ENCODE measurements around the gene DCTN3. TPM values are rescaled to one million over a fixed set of nuclear protein-coding genes. Genes with fewer than 3 reads are reported as not detected.

The DCTN3 gene
- total and polyA plus RNA-seq, 2 experiments from 2014 or later: 130 to 148 TPM

- H3K27ac ChIP-seq: no peak overlapping the region
- no peaks in the 10 kb centered on the region for H3F3A ChIP-seq (ENCODE audit: insufficient read depth)
- H3K4me3 ChIP-seq: peak overlapping the region; percentile 56; the same call in 1 of the 2 replicates
- H3K4me1 ChIP-seq (ENCODE audit: insufficient read depth): no peaks in the 10 kb centered on the region
- H3K9me2 ChIP-seq (ENCODE audit: insufficient read depth): no peaks in the 10 kb centered on the region
- H4K20me1 ChIP-seq (ENCODE audit: insufficient read depth): no peaks in the 10 kb centered on the region
- peak; percentile 77 for DNase-seq
- 40 to 61% methylated on average over 17 to 28 of the region's 28 CpGs for WGBS, 2 experiments (ENCODE audit: low coverage in 1 of 2, low lambda C conversion rate in 2 of 2, missing lambda C conversion rate in 2 of 2)
- H3K36me3 ChIP-seq (ENCODE audit: low read depth): no peaks in the 10 kb centered on the region
- peak; percentile 54 for TF ChIP-seq EZH2 (IDR thresholded peaks at IDR 0.05; ENCODE audit: insufficient read depth, poor library complexity, severe bottlenecking)
- TF ChIP-seq EZH2phosphoT487 (IDR thresholded peaks at IDR 0.05; ENCODE audit: insufficient read depth, low read depth): no peak
- H2AFZ ChIP-seq: no peak overlapping the region
- H3K9ac ChIP-seq: no peak overlapping the region
- in situ Hi-C loops (cut with MboI): no loop called here
- H3K27me3 ChIP-seq (replicated peaks; ENCODE audit: insufficient read depth): peaks cover 48% of the 10 kb centered on the region
- no peaks in the 10 kb centered on the region for H3K9me3 ChIP-seq (ENCODE audit: low read depth)
- peak overlapping the region; percentile 48 for H3K4me2 ChIP-seq (ENCODE audit: unreplicated experiment)
- no peaks in the 10 kb centered on the region for H3K79me2 ChIP-seq (ENCODE audit: insufficient read depth)
Measured at GRCh38 chr9:34578241-34579103, 41.8 kb downstream of the DCTN3 start.

- no peaks in the 10 kb centered on the region for H3K79me2 ChIP-seq (ENCODE audit: insufficient read depth)
- DNase-seq: no peak
- peak overlapping the region; percentile 48 for H3K4me2 ChIP-seq (ENCODE audit: unreplicated experiment)
- peak overlapping the region; percentile 56; the same call in 1 of the 2 replicates for H3K4me3 ChIP-seq
- WGBS, 2 experiments (ENCODE audit: low coverage in 1 of 2, low lambda C conversion rate in 2 of 2, missing lambda C conversion rate in 2 of 2): 8 to 49% methylated on average over 3 to 43 of the region's 62 CpGs
- in situ Hi-C loops (cut with MboI): no loop called here
- H3K9ac ChIP-seq: no peak overlapping the region
- no peaks in the 10 kb centered on the region for H3K36me3 ChIP-seq (ENCODE audit: low read depth)
- H4K20me1 ChIP-seq (ENCODE audit: insufficient read depth): no peaks in the 10 kb centered on the region
- no peaks in the 10 kb centered on the region for H3K9me2 ChIP-seq (ENCODE audit: insufficient read depth)
- H2AFZ ChIP-seq: no peak overlapping the region
- no peak overlapping the region for H3K27ac ChIP-seq
- no peak for TF ChIP-seq EZH2phosphoT487 (IDR thresholded peaks at IDR 0.05; ENCODE audit: insufficient read depth, low read depth)
- TF ChIP-seq EZH2 (IDR thresholded peaks at IDR 0.05; ENCODE audit: insufficient read depth, poor library complexity, severe bottlenecking): peak; percentile 29
- no peaks in the 10 kb centered on the region for H3F3A ChIP-seq (ENCODE audit: insufficient read depth)
- peaks cover 48% of the 10 kb centered on the region for H3K27me3 ChIP-seq (replicated peaks; ENCODE audit: insufficient read depth)
- H3K4me1 ChIP-seq (ENCODE audit: insufficient read depth): no peaks in the 10 kb centered on the region
- no peaks in the 10 kb centered on the region for H3K9me3 ChIP-seq (ENCODE audit: low read depth)
Measured at GRCh38 chr9:34577400-34578240, 42.7 kb downstream of the DCTN3 start.

- Histone ChIP-seq H3K9ac (no peak overlapping the region), H2AFZ (no peak overlapping the region), H3K79me2 (ENCODE audit: insufficient read depth) (no peaks in the 10 kb centered on the region), H3K9me3 (ENCODE audit: low read depth) (no peaks in the 10 kb centered on the region), H3K27ac (no peak overlapping the region), H3K4me2 (ENCODE audit: unreplicated experiment) (no peak overlapping the region), H3K9me2 (ENCODE audit: insufficient read depth) (no peaks in the 10 kb centered on the region), H4K20me1 (ENCODE audit: insufficient read depth) (no peaks in the 10 kb centered on the region), H3F3A (ENCODE audit: insufficient read depth) (no peaks in the 10 kb centered on the region), H3K4me1 (ENCODE audit: insufficient read depth) (no peaks in the 10 kb centered on the region), H3K27me3 (replicated peaks; ENCODE audit: insufficient read depth) (peaks cover 46% of the 10 kb centered on the region), H3K36me3 (ENCODE audit: low read depth) (no peaks in the 10 kb centered on the region), H3K4me3 (no peak overlapping the region)
- no peak for TF ChIP-seq EZH2phosphoT487 (IDR thresholded peaks at IDR 0.05; ENCODE audit: insufficient read depth, low read depth)
- no peak for DNase-seq
- in situ Hi-C loops (cut with MboI): no loop called here
- WGBS, 2 experiments (ENCODE audit: low coverage in 1 of 2, low lambda C conversion rate in 2 of 2, missing lambda C conversion rate in 2 of 2): 94 to 96% methylated on average over 14 of the region's 14 CpGs
Measured at GRCh38 chr9:34576597-34577399, 43.5 kb downstream of the DCTN3 start.

Data from GM23248 (cell line).